Body of pancreas (tissue), 4 donors: ENCODE data around the gene ZNF766. TPM values are rescaled to one million over a fixed set of nuclear protein-coding genes. Genes with fewer than 3 reads are reported as not detected.

Source experiments
- ATAC-seq: fragments of 150-250 bp; one replicate; pipeline ENCODE4 v1.9.1; 2016
- DNase-seq, 4 donors: peaks; one replicate each; pipeline ENCODE4 v3.0.0-alpha.2; 2019
- H3K27ac ChIP-seq, 4 donors: fragments of 200-600 bp; sonication (generic); 1 replicate in 3 of 4; 2 replicates in 1 of 4; pipeline versions ENCODE4 v1.5.1 to v1.6.1; 2016 to 2019; ENCODE audit warnings: mild to moderate bottlenecking in 1 of 4, mixed read lengths in 1 of 4, moderate library complexity in 1 of 4
- H3K27me3 ChIP-seq, 2 donors: fragments of 200-600 bp; sonication (generic); one replicate each; pipeline ENCODE4 v1.6.0; 2016; ENCODE audit warnings: mild to moderate bottlenecking in 1 of 2
- H3K36me3 ChIP-seq, 2 donors: fragments of 200-600 bp; sonication (generic); replicated peaks in 1 of 2; 2 replicates each; pipeline ENCODE4 v1.5.1; 2016; ENCODE audit warnings: low read depth in 2 of 2; ENCODE audit not compliant: insufficient read depth in 1 of 2
- H3K4me1 ChIP-seq: fragments of 200-600 bp; sonication (generic); one replicate; pipeline ENCODE4 v1.6.0; 2016
- H3K4me3 ChIP-seq, 2 donors: fragments of 200-600 bp; sonication (generic); 1 replicate in 1 of 2; 2 replicates in 1 of 2; pipeline ENCODE4 v1.5.1; 2016 to 2019
- H3K9me3 ChIP-seq, 3 donors: fragments of 200-600 bp; sonication (generic); 1 replicate in 2 of 3; 2 replicates in 1 of 3; pipeline ENCODE4 v1.5.1; 2016
- POLR2A ChIP-seq, 3 donors: fragments of 450-650 bp; IDR thresholded peaks; one replicate each; pipeline ENCODE4 v1.6.1; 2016; ENCODE audit warnings: antibody characterized with exemption in 3 of 3, mild to moderate bottlenecking in 2 of 3
- WGBS, 2 donors: methylation state at CpG; one replicate each; pipeline ENCODE4 v1.1.5; 2017; 5-methylcytosine and 5-hydroxymethylcytosine counted together
- intact Hi-C: fragments of 100-400 bp; cut with DNase I; formaldehyde crosslinking; loops from one replicate; pipeline ENCODE4 v1.15.1; 2023
- microRNA counts, 2 donors: library from miRNA; unstranded; fragments of <30 nt; microRNA quantifications; one replicate each; lab custom pipeline; 2017
- microRNA-seq, 2 donors: library from miRNA; unstranded; fragments of <30 nt; microRNA quantifications; one replicate each; pipeline ENCODE4, GENCODE V29; 2016; ENCODE audit warnings: borderline number of aligned reads in 2 of 2, borderline replicate concordance in 2 of 2
- small RNA-seq: library from RNA; depleted of rRNA; stranded (forward); fragments of <200 nt; gene quantifications from one replicate; pipeline ENCODE3, GENCODE V24; 2016
- total RNA-seq, 2 donors: library from RNA; depleted of rRNA; stranded (reverse); fragments of >200 nt; gene quantifications; one replicate each; pipeline ENCODE4 v1.1.0, GENCODE V29; 2016
- TF ChIP-seq, protein P1 (sequence below), 7 experiments: fragments of 450-650 bp in 4 of 7; fragments of 200-600 bp in 3 of 7; sonication (generic) in 3 of 7; IDR thresholded peaks; one replicate each; pipeline ENCODE4 v1.5.1; 2016 to 2019; ENCODE audit warnings: antibody characterized with exemption in 7 of 7

ZNF766 gene
- total RNA-seq, 2 donors from 2014 or later, result 2.0 to 4.9 TPM

- Histone ChIP-seq H3K9me3 (no peaks in the 10 kb centered on the region), H3K27me3 (no peaks in the 10 kb centered on the region), H3K4me1 (no peaks in the 10 kb centered on the region), H3K4me3 (no peak overlapping the region), H3K36me3 (no peaks in the 10 kb centered on the region), H3K27ac (no peak overlapping the region)
- 68 to 72% methylated on average over 6 of the region's 6 CpGs for WGBS, 2 donors
- intact Hi-C loops, result no loop called here
- TF ChIP-seq POLR2A (IDR thresholded peaks at IDR 0.05), result no peak
- TF ChIP-seq, protein P1, sequence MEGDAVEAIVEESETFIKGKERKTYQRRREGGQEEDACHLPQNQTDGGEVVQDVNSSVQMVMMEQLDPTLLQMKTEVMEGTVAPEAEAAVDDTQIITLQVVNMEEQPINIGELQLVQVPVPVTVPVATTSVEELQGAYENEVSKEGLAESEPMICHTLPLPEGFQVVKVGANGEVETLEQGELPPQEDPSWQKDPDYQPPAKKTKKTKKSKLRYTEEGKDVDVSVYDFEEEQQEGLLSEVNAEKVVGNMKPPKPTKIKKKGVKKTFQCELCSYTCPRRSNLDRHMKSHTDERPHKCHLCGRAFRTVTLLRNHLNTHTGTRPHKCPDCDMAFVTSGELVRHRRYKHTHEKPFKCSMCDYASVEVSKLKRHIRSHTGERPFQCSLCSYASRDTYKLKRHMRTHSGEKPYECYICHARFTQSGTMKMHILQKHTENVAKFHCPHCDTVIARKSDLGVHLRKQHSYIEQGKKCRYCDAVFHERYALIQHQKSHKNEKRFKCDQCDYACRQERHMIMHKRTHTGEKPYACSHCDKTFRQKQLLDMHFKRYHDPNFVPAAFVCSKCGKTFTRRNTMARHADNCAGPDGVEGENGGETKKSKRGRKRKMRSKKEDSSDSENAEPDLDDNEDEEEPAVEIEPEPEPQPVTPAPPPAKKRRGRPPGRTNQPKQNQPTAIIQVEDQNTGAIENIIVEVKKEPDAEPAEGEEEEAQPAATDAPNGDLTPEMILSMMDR (IDR thresholded peaks at IDR 0.05), result no peak
- DNase-seq, result no peak
- no peak for ATAC-seq
These were observed 75.8 kb downstream of the ZNF766 start for GRCh38 chr19:52345162-52345561.

MicroRNA genes within 50 kb of the gene (microRNA counts, 767-probe panel; counts per million panel counts)
- 0 to 736 counts per million in 2 donors for microRNA hsa-miR-643 (lab: Ali Mortazavi, UCI)

Small RNA genes within 50 kb of the gene (microRNA-seq; reads per million reads assigned to microRNA genes)
- gene MIR643, result 0.93 to 3.1 reads per million in 2 donors
- 0 reads per million in 2 donors for gene MIR6801

Small RNA genes within 50 kb of the gene (small RNA-seq; reads per million reads assigned to genes)
- not detected for gene MIR643
- gene MIR6801, result not detected
- gene RF00019, result not detected

Other genes starting within 250 kb of the ZNF766 start
- 1 to 10 TPM; 1.3 to 1.6 TPM for gene ZNF614, start 241.2 kb upstream of the ZNF766 start, total RNA-seq
- gene ZNF432, start 220.7 kb upstream of the ZNF766 start, total RNA-seq, result 10 to 100 TPM; 10.9 to 29.3 TPM
- 10 to 100 TPM; 16.3 to 80.4 TPM for gene ZNF841, start 173.8 kb upstream of the ZNF766 start, total RNA-seq
- gene ZNF616, start 129.6 kb upstream of the ZNF766 start, total RNA-seq, result 1 to 10 TPM; 3.6 to 6.2 TPM
- gene ZNF836, start 98.0 kb upstream of the ZNF766 start, total RNA-seq, result 10 to 100 TPM in 1 of 2 donors, 1 to 10 TPM in 1; 2.0 to 12.2 TPM
- 100 to 1,000 TPM in 1 of 2 donors, 10 to 100 TPM in 1; 50.8 to 119 TPM for gene PPP2R1A, start 79.5 kb upstream of the ZNF766 start, total RNA-seq
- 1 to 10 TPM; 6.3 to 8.6 TPM for gene ZNF480, start 27.6 kb downstream of the ZNF766 start, total RNA-seq
- under 1 TPM in 1 of 2 donors, not detected in 1; 0.78 TPM for gene ZNF610, start 66.7 kb downstream of the ZNF766 start, total RNA-seq
- gene ZNF880, start 100.3 kb downstream of the ZNF766 start, total RNA-seq, result 10 to 100 TPM; 12.2 to 17.8 TPM
- gene ZNF528, start 128.3 kb downstream of the ZNF766 start, total RNA-seq, result 10 to 100 TPM in 1 of 2 donors, 1 to 10 TPM in 1; 6.9 to 13.7 TPM
- not detected for gene ZNF534, start 159.6 kb downstream of the ZNF766 start, total RNA-seq
- 1 to 10 TPM in 1 of 2 donors, not detected in 1; 3.4 TPM for gene ZNF578, start 184.0 kb downstream of the ZNF766 start, total RNA-seq